HepG2 (cell line): ENCODE results near the gene SIGMAR1. TPM values are rescaled to one million over a fixed set of nuclear protein-coding genes. Genes with fewer than 3 reads are reported as not detected.

Experiments used
- EHMT2 ChIP-seq: fragments of 200-600 bp; sonication (generic); IDR thresholded peaks from 2 replicates; pipeline ENCODE4 v1.7.0; 2017; ENCODE audit warnings: antibody characterized with exemption, low read depth, low read length, borderline replicate concordance
- JUNB ChIP-seq: sonication (generic); formaldehyde crosslinking; IDR thresholded peaks from 2 replicates; pipeline ENCODE4 v1.8.0; 2022; ENCODE audit warnings: missing genetic modification reagents, mild to moderate bottlenecking, borderline replicate concordance
- KMT2A ChIP-seq: sonication (generic); formaldehyde crosslinking; IDR thresholded peaks from 2 replicates; pipeline ENCODE4 v1.4.0; 2020; ENCODE audit warnings: missing genetic modification reagents
- LCORL ChIP-seq, 2 experiments: fragments of 450-650 bp in 1 of 2; sonication (generic) in 1 of 2; formaldehyde crosslinking in 1 of 2; IDR thresholded peaks; 2 replicates each; pipeline versions ENCODE4 v1.5.0 to v1.6.1; 2017 to 2020; ENCODE audit warnings: antibody characterized with exemption in 1 of 2, missing genetic modification reagents in 1 of 2
- PREB ChIP-seq: sonication (generic); formaldehyde crosslinking; IDR thresholded peaks from 2 replicates; pipeline ENCODE4 v1.4.0; 2020; ENCODE audit warnings: missing genetic modification reagents
- RBM39 ChIP-seq: fragments of 200-400 bp; formaldehyde crosslinking; IDR thresholded peaks from one replicate; pipeline ENCODE4 v1.6.1; 2018; ENCODE audit warnings: antibody characterized with exemption, mild to moderate bottlenecking, low read depth, low read length; ENCODE audit not compliant: poor library complexity, severe bottlenecking
- REST ChIP-seq, 2 experiments: IDR thresholded peaks; 2 replicates each; pipeline ENCODE4 v1.6.1; 2011 to 2012; ENCODE audit warnings: low read length in 2 of 2, borderline replicate concordance in 1 of 2, low read depth in 1 of 2, mild to moderate bottlenecking in 1 of 2, moderate library complexity in 1 of 2
- RFXANK ChIP-seq: IDR thresholded peaks from 2 replicates; pipeline ENCODE4 v1.6.1; 2016
- SRSF4 ChIP-seq: fragments of 200-400 bp; formaldehyde crosslinking; IDR thresholded peaks from one replicate; pipeline ENCODE4 v1.6.1; 2018; ENCODE audit warnings: mild to moderate bottlenecking, low read depth, low read length, moderate library complexity; ENCODE audit not compliant: poor library complexity, severe bottlenecking
- TCF12 ChIP-seq, 2 experiments: fragments of 450-650 bp in 1 of 2; sonication (generic) in 1 of 2; formaldehyde crosslinking in 1 of 2; IDR thresholded peaks; 2 replicates each; pipeline versions ENCODE4 v1.6.1 to v1.8.0; 2017 to 2022; ENCODE audit warnings: antibody characterized with exemption in 1 of 2, mild to moderate bottlenecking in 1 of 2, missing genetic modification reagents in 1 of 2, moderate library complexity in 1 of 2
- ZBTB3 ChIP-seq: sonication (generic); formaldehyde crosslinking; IDR thresholded peaks from 2 replicates; pipeline ENCODE4 v1.4.0; 2020; ENCODE audit warnings: low read depth, mild to moderate bottlenecking, moderate library complexity, missing genetic modification reagents, borderline replicate concordance
- ZFP41 ChIP-seq: sonication (generic); formaldehyde crosslinking; IDR thresholded peaks from 2 replicates; pipeline ENCODE4 v1.4.0; 2020; ENCODE audit warnings: mild to moderate bottlenecking, missing genetic modification reagents, borderline replicate concordance
- ZSCAN5A ChIP-seq: sonication (generic); formaldehyde crosslinking; IDR thresholded peaks from 2 replicates; pipeline ENCODE4 v1.8.0; 2022; ENCODE audit warnings: mild to moderate bottlenecking, missing genetic modification reagents, borderline replicate concordance
- polyA plus RNA-seq, 8 experiments: library from polyadenylated mRNA; depleted of rRNA in 3 of 8; stranded (reverse) in 7 of 8; unstranded in 1 of 8; fragments of >200 nt; fragmentation: Illumina TruSeq in 4 of 8; extraction: Trizol in 4 of 8; gene quantifications; 2 replicates each; pipeline versions ENCODE4 v1.2.1 to v1.2.3, GENCODE V29; 2011 to 2016; ENCODE audit warnings: low read depth in 4 of 8, missing spikeins in 1 of 8, mixed read lengths in 1 of 8; ENCODE audit not compliant: insufficient read depth in 1 of 8
- total RNA-seq, 5 experiments: library from RNA; depleted of rRNA; stranded (reverse); fragments of >200 nt; fragmentation: Illumina TruSeq; extraction: Trizol; gene quantifications; 2 replicates each; pipeline ENCODE4 v1.2.3, GENCODE V29; 2016; ENCODE audit warnings: low read depth in 1 of 5
- TF ChIP-seq, protein P1 (sequence below): sonication (generic); formaldehyde crosslinking; IDR thresholded peaks from 2 replicates; pipeline ENCODE4 v1.4.0; 2020; ENCODE audit warnings: missing genetic modification reagents

Gene SIGMAR1
- total and polyA plus RNA-seq, 2 of the 13 experiments (the other 11 are each of a cell fraction or from before 2014, with no cell fraction given) = 38.9 to 60.8 TPM

DNA sequence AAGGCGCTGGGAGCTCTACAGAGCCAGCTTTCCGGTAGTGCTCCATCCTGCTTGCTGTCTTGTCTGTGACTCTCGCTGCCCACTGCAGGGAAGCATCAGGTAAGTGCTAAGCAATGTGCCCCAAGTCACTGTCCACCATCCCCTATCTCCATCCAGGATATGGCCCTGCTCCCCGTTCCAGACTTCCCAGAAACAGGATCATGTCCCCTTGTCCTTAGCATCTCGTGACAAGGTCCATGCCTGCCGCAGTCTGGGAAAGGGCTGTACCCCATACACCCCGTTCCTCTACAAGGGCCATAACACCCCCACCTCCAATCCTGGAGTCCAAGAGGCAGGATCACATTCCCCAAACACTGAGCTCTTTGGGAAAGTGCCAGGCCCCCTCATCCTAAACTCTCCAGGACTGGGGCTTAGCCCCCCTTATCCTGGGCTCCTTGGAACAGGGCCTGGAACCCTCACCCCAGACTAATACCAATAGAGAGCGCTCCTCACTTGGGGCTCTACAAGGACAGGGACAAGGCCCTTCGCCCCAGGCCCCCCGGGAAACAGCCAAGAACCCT lies 26.3 kb downstream of the SIGMAR1 start (continued):
- TF ChIP-seq REST (IDR thresholded peaks at IDR 0.05; ENCODE audit: borderline replicate concordance in 1 of 2, low read depth in 1 of 2, low read length in 2 of 2) (0 out of 4 replicates have a peak, but pooled peaks of 1 of the 2 experiments have one; percentile 0), JUNB (CRISPR knock-in tag) (no peak), ZSCAN5A (CRISPR knock-in tag) (no peak), RFXANK (CRISPR knock-in tag) (no peak), SRSF4 (no peak), RBM39 (no peak), KMT2A (CRISPR knock-in tag) (peak; percentile 4; the same call in 1 of the 2 replicates), TCF12 (IDR thresholded peaks at IDR 0.05) (no peak), TCF12 (CRISPR knock-in tag; IDR thresholded peaks at IDR 0.05) (no peak), PREB (CRISPR knock-in tag) (0 out of 2 replicates have a peak, but pooled peaks have one; percentile 24), ZBTB3 (CRISPR knock-in tag) (no peak), EHMT2 (no peak), LCORL (IDR thresholded peaks at IDR 0.05) (no peak), LCORL (CRISPR knock-in tag; IDR thresholded peaks at IDR 0.05) (no peak), ZFP41 (CRISPR knock-in tag) (no peak)
- TF ChIP-seq, protein P1, sequence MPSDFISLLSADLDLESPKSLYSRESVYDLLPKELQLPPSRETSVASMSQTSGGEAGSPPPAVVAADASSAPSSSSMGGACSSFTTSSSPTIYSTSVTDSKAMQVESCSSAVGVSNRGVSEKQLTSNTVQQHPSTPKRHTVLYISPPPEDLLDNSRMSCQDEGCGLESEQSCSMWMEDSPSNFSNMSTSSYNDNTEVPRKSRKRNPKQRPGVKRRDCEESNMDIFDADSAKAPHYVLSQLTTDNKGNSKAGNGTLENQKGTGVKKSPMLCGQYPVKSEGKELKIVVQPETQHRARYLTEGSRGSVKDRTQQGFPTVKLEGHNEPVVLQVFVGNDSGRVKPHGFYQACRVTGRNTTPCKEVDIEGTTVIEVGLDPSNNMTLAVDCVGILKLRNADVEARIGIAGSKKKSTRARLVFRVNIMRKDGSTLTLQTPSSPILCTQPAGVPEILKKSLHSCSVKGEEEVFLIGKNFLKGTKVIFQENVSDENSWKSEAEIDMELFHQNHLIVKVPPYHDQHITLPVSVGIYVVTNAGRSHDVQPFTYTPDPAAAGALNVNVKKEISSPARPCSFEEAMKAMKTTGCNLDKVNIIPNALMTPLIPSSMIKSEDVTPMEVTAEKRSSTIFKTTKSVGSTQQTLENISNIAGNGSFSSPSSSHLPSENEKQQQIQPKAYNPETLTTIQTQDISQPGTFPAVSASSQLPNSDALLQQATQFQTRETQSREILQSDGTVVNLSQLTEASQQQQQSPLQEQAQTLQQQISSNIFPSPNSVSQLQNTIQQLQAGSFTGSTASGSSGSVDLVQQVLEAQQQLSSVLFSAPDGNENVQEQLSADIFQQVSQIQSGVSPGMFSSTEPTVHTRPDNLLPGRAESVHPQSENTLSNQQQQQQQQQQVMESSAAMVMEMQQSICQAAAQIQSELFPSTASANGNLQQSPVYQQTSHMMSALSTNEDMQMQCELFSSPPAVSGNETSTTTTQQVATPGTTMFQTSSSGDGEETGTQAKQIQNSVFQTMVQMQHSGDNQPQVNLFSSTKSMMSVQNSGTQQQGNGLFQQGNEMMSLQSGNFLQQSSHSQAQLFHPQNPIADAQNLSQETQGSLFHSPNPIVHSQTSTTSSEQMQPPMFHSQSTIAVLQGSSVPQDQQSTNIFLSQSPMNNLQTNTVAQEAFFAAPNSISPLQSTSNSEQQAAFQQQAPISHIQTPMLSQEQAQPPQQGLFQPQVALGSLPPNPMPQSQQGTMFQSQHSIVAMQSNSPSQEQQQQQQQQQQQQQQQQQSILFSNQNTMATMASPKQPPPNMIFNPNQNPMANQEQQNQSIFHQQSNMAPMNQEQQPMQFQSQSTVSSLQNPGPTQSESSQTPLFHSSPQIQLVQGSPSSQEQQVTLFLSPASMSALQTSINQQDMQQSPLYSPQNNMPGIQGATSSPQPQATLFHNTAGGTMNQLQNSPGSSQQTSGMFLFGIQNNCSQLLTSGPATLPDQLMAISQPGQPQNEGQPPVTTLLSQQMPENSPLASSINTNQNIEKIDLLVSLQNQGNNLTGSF (CRISPR knock-in tag) = no peak
